ENCODE measurements around the gene TOGARAM2.

The TOGARAM2 gene

GRCh38 chr2:28981620-28982376 is 700 bp downstream of the TOGARAM2 start:
- H3K27ac Mint-ChIP-seq, result no peak overlapping the region
- no peak for DNase-seq (ENCODE audit: low spot score)
- no peaks in the 10 kb centered on the region for H3K4me1 Mint-ChIP-seq (ENCODE audit: low read depth)
- no peaks in the 10 kb centered on the region for H3K9me3 Mint-ChIP-seq
- no peaks in the 10 kb centered on the region for H3K27me3 Mint-ChIP-seq (ENCODE audit: low read depth)
- H3K36me3 Mint-ChIP-seq (ENCODE audit: low read depth), result no peaks in the 10 kb centered on the region
- no peak overlapping the region for H3K4me3 Mint-ChIP-seq

GRCh38 chr2:28982381-28982950 is 1.4 kb downstream of the TOGARAM2 start:
- no peak for DNase-seq (ENCODE audit: low spot score)
- Mint-ChIP-seq H3K27ac (no peak overlapping the region), H3K27me3 (ENCODE audit: low read depth) (no peaks in the 10 kb centered on the region), H3K4me3 (no peak overlapping the region), H3K36me3 (ENCODE audit: low read depth) (no peaks in the 10 kb centered on the region), H3K4me1 (ENCODE audit: low read depth) (no peaks in the 10 kb centered on the region), H3K9me3 (no peaks in the 10 kb centered on the region)

- no peaks in the 10 kb centered on the region for H3K9me3 Mint-ChIP-seq
- no peaks in the 10 kb centered on the region for H3K27me3 Mint-ChIP-seq (ENCODE audit: low read depth)
- no peak for DNase-seq (ENCODE audit: low spot score)
- H3K4me3 Mint-ChIP-seq, result no peak overlapping the region
- H3K4me1 Mint-ChIP-seq (ENCODE audit: low read depth), result no peaks in the 10 kb centered on the region
- H3K36me3 Mint-ChIP-seq (ENCODE audit: low read depth), result no peaks in the 10 kb centered on the region
- H3K27ac Mint-ChIP-seq, result no peak overlapping the region
Measured at GRCh38 chr2:28986429-28986828, 5.3 kb downstream of the TOGARAM2 start.

GRCh38 chr2:28989973-28990372 is 8.9 kb downstream of the TOGARAM2 start:
- Mint-ChIP-seq H3K9me3 (no peaks in the 10 kb centered on the region), H3K4me1 (ENCODE audit: low read depth) (no peaks in the 10 kb centered on the region), H3K27me3 (ENCODE audit: low read depth) (peaks cover 1% of the 10 kb centered on the region), H3K36me3 (ENCODE audit: low read depth) (no peaks in the 10 kb centered on the region), H3K27ac (no peak overlapping the region), H3K4me3 (no peak overlapping the region)
- no peak for DNase-seq (ENCODE audit: low spot score)

- H3K9me3 Mint-ChIP-seq, result no peaks in the 10 kb centered on the region
- DNase-seq (ENCODE audit: low spot score), result no peak
- no peak overlapping the region for H3K27ac Mint-ChIP-seq
- H3K4me3 Mint-ChIP-seq, result no peak overlapping the region
- H3K36me3 Mint-ChIP-seq (ENCODE audit: low read depth), result no peaks in the 10 kb centered on the region
- H3K27me3 Mint-ChIP-seq (ENCODE audit: low read depth), result peaks cover 1% of the 10 kb centered on the region
- no peaks in the 10 kb centered on the region for H3K4me1 Mint-ChIP-seq (ENCODE audit: low read depth)
Measured at GRCh38 chr2:28990445-28990844, 9.3 kb downstream of the TOGARAM2 start.

GRCh38 chr2:28991021-28991420 is 9.9 kb downstream of the TOGARAM2 start:
- no peak overlapping the region for H3K27ac Mint-ChIP-seq

GRCh38 chr2:28991460-28991859 is 10.4 kb downstream of the TOGARAM2 start:
- Mint-ChIP-seq H3K36me3 (ENCODE audit: low read depth) (no peaks in the 10 kb centered on the region), H3K4me1 (ENCODE audit: low read depth) (no peaks in the 10 kb centered on the region), H3K27ac (no peak overlapping the region), H3K9me3 (no peaks in the 10 kb centered on the region), H3K4me3 (no peak overlapping the region), H3K27me3 (ENCODE audit: low read depth) (peaks cover 1% of the 10 kb centered on the region)
- no peak for DNase-seq (ENCODE audit: low spot score)

More at GRCh38 chr2:28991021-28991420, 9.9 kb downstream of the TOGARAM2 start:
- H3K4me3 Mint-ChIP-seq, result no peak overlapping the region
- H3K27me3 Mint-ChIP-seq (ENCODE audit: low read depth), result peaks cover 1% of the 10 kb centered on the region
- DNase-seq (ENCODE audit: low spot score), result no peak
- no peaks in the 10 kb centered on the region for H3K36me3 Mint-ChIP-seq (ENCODE audit: low read depth)
- no peaks in the 10 kb centered on the region for H3K4me1 Mint-ChIP-seq (ENCODE audit: low read depth)
- H3K9me3 Mint-ChIP-seq, result no peaks in the 10 kb centered on the region

GRCh38 chr2:28993206-28993960 is 12.3 kb downstream of the TOGARAM2 start:
- Mint-ChIP-seq H3K4me1 (ENCODE audit: low read depth) (no peaks in the 10 kb centered on the region), H3K9me3 (no peaks in the 10 kb centered on the region), H3K4me3 (no peak overlapping the region), H3K27ac (no peak overlapping the region), H3K36me3 (ENCODE audit: low read depth) (no peaks in the 10 kb centered on the region), H3K27me3 (ENCODE audit: low read depth) (peaks cover 5% of the 10 kb centered on the region)
- no peak for DNase-seq (ENCODE audit: low spot score)

GRCh38 chr2:28994074-28994473 is 13.0 kb downstream of the TOGARAM2 start:
- Mint-ChIP-seq H3K4me3 (no peak overlapping the region), H3K9me3 (no peaks in the 10 kb centered on the region), H3K4me1 (ENCODE audit: low read depth) (no peaks in the 10 kb centered on the region), H3K27me3 (ENCODE audit: low read depth) (peaks cover 5% of the 10 kb centered on the region), H3K27ac (no peak overlapping the region), H3K36me3 (ENCODE audit: low read depth) (no peaks in the 10 kb centered on the region)
- no peak for DNase-seq (ENCODE audit: low spot score)

GRCh38 chr2:28994679-28995078 is 13.6 kb downstream of the TOGARAM2 start:
- DNase-seq (ENCODE audit: low spot score), result no peak
- H3K27ac Mint-ChIP-seq, result no peak overlapping the region
- H3K4me1 Mint-ChIP-seq (ENCODE audit: low read depth), result peaks cover 2% of the 10 kb centered on the region
- H3K9me3 Mint-ChIP-seq, result no peaks in the 10 kb centered on the region
- H3K4me3 Mint-ChIP-seq, result no peak overlapping the region
- no peaks in the 10 kb centered on the region for H3K36me3 Mint-ChIP-seq (ENCODE audit: low read depth)
- peaks cover 5% of the 10 kb centered on the region for H3K27me3 Mint-ChIP-seq (ENCODE audit: low read depth)

- Mint-ChIP-seq H3K36me3 (ENCODE audit: low read depth) (no peaks in the 10 kb centered on the region), H3K4me3 (no peak overlapping the region), H3K27me3 (ENCODE audit: low read depth) (peaks cover 5% of the 10 kb centered on the region), H3K4me1 (ENCODE audit: low read depth) (peaks cover 13% of the 10 kb centered on the region), H3K27ac (no peak overlapping the region), H3K9me3 (no peaks in the 10 kb centered on the region)
- no peak for DNase-seq (ENCODE audit: low spot score)
Measured at GRCh38 chr2:28995765-28996750, 15.0 kb downstream of the TOGARAM2 start.

GRCh38 chr2:28997237-28997846 is 16.2 kb downstream of the TOGARAM2 start:
- H3K4me3 Mint-ChIP-seq, result no peak overlapping the region
- H3K27ac Mint-ChIP-seq, result no peak overlapping the region
- peaks cover 5% of the 10 kb centered on the region for H3K27me3 Mint-ChIP-seq (ENCODE audit: low read depth)
- no peak for DNase-seq (ENCODE audit: low spot score)
- peaks cover 23% of the 10 kb centered on the region for H3K4me1 Mint-ChIP-seq (ENCODE audit: low read depth)
- H3K9me3 Mint-ChIP-seq, result no peaks in the 10 kb centered on the region
- H3K36me3 Mint-ChIP-seq (ENCODE audit: low read depth), result no peaks in the 10 kb centered on the region

Measured in T-helper 2 cell treated with Interferon-gamma antibody and Interleukin-4, amounts not matched to agents 5 μg/mL and 100 μg/mL, for 36 hours (primary cell).